Activated CD4-positive, alpha-beta T cell treated with anti-CD3 and anti-CD28 coated beads for 1 hour (primary cell): Measurements from ENCODE around the gene AQP7.
"Not testable (repeated sequence)": the region's sequence is repeated elsewhere in the genome, so short reads cannot be mapped to it uniquely, and the experiment has no call there.

Experiments
- DNase-seq: peaks from one replicate; pipeline ENCODE4 v3.0.0-alpha.2; 2020

Gene AQP7

DNA sequence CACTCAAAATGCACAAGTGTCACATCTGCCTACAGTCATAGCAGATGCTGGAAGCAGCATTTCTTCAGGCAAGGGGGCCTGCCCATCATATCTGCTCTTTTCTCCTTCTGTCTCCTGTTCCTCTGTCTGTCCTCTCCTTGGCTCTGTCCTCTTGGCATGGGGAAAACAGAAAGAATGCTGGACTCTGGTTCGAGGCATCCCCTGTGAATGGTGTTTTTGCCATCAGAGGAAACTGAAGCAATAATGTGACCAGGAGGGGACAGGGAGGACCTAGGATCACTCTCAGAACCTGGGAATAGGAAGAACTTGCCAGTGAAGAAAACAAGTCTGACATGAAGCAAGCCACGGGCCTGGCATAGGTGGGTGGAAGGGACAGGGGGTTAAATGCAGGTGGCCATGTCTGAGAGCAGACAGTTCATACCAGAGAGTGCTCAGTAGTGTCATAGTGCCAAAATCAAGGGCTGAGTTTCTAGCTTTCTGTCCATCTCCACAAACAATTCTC, 35.3 kb downstream of the AQP7 start:
- DNase-seq = no peak

DNA sequence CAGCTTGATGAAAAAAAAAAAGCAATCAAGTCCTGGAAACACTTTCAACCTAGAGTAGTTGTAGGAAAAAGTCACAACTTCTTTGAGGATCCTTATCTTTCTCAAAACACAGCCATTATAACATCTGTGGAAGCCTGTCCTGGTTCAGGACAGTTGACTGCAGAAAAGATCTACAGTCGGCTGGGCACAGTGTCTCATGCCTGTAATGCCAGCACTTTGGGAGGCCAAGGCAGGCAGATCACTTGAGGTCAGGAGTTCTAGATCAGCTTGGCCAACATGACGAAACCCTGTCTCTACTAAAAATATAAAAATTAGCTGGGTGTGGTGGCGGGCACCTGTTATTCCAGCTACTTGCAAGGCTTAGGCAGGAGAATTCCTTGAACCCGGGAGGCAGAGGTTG, 37.6 kb downstream of the AQP7 start:
- DNase-seq = not testable (repeated sequence)

DNA sequence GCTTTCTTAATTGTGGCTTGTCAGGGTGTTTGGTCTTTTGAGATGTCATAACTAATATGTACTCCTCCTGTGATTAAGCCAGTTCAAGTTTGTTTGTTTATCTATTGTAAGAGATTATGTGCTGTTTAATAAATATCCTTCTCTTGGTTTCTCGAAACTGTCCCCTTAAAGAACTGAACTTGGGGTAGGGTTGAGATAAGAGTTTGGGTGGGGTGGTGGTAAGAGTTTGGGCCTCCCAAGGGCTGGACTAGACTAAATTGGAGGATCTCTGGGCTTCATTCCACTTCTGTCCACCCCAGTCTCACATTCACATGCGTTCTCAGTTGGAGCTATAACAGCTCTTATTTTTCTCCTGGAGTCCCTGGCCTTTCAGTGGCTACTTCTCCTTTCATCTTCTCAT, 38.2 kb downstream of the AQP7 start:
- no peak for DNase-seq

DNA sequence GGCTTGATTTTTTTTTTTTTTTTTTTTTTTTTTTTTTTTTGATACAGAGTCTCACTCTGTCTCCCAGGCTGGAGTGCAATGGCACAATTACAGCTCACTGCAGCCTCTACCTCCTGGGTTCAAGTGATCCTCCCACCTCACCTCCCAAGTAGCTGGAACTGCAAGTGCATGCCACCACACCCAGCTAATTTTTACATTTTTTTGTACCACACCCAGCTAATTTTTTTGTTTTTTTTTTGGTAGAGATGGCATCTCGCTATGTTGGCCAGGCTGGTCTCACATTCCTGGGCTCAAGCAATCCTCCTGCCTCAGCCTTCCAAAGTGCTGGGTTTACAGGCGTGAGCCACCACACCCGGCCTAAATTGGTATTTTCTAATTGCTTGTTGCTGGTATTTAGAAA, 43.7 kb downstream of the AQP7 start:
- DNase-seq = not testable (repeated sequence)

DNA sequence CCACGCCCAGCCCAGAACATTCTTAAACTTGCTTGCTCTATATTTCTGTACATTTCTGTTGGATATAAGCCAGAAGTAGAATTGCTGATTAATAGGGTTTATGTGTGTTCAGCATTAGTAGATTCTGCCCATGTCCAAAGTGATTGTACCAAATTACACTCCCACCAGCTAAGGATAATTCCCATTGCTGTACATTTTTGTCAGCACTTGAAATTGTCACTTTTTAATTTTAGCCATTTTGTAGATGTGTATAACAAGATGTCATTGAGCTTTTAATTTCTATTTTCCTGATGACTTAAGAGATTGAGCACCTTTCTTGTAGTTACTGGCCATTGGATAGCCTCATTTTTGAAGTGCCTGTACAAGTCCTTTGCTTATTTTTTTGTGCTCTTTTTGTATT, 46.4 kb downstream of the AQP7 start:
- DNase-seq = no peak

DNA sequence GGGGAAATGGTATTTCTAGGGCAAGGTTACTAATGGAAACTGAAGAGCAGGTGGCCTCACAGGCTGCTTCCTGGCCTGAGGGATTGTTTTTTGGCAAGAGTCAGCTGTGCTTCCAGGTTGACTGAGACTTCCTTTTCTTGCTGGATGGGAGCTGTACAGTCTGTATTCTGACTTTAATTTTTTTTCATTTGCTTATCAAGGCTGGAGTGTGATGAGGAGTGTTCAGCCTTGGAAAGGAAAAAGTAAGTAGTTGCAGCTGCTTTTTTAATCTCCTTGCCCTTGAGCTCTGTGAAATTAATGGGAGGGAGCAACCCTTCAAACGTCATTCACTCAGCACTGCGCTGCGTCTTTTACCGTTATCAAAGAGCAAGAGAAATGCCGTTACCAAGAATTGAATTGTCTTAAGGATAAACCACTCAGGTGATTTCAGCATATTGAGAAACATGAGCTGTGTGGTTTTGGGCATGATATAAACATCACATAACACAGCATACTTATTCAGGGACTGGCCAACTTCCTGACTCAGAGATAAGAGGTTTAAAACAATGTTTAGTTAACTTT, 47.6 kb downstream of the AQP7 start:
- DNase-seq = no peak

DNA sequence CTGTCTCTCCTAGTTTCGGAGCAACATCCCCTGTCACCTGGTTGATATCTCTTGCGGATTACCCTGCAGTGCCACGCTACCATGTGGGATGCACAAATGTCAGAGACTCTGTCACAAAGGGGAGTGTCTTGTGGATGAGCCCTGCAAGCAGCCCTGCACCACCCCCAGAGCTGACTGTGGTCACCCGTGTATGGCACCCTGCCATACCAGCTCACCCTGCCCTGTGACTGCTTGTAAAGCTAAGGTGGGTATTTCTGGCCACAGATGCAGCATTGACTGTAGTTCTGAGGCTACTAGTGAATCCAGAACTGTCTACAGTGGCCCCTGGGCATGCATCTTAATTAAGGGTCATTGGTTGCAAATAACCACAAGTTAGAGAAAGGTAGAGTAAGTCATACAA, 50.8 kb downstream of the AQP7 start:
- DNase-seq = no peak

DNA sequence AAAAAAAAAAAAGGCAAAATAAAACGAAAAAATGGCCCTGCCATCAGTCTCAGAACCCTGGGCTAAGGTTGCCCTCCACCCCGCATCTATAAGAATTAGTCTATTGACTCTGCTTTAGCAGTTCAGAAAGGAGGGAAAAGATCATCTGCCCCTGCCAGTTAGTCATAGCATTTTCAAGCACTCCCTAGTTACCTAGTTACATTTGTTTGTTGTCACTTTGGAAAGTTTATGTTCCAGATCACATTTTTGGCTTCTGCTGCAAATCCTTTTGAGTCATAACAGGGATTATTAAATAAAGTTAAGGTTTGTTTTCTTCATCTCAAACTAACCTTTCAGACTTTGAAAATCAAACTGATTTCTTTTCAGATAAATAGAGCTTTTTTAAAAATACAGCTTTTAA, 52.1 kb downstream of the AQP7 start:
- no peak for DNase-seq

DNA sequence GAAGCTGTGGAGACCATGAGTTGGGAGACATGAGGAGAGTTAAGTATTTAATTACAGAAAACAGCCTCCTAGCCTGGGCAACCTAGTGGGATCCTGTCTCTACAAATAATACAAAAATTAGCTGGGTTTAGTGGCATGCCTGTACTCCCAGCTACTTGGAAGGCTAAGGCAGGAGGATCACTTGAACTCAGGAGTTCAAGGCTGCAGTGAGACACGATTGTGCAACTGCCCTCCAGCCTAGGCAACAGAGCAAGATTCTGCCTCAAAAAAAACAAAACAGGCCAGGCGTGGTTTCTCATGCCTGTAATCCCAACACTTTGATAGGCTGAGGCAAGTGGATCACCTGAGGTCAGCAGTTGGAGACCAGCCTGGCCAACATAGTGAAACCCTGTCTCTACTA, 52.6 kb downstream of the AQP7 start:
- DNase-seq = no peak

DNA sequence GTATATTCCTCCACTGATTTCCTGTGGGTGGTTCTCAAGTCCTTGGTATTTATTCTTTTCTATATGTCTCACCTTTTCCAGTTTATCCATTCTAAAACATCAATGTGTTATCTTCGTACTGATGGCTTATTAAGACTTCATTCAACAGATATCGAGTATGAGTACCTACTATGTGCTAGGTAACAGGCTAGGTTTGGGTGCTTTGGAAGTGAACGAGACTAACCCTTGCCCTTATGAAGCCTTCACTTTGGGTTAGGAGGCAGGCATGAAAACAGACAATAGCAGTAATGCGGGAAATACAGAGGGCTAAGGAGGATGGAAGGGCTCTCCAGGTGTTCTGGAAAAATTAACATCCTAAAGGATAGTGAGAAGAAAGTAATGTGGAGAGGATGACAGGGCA, 53.4 kb downstream of the AQP7 start:
- no peak for DNase-seq

DNA sequence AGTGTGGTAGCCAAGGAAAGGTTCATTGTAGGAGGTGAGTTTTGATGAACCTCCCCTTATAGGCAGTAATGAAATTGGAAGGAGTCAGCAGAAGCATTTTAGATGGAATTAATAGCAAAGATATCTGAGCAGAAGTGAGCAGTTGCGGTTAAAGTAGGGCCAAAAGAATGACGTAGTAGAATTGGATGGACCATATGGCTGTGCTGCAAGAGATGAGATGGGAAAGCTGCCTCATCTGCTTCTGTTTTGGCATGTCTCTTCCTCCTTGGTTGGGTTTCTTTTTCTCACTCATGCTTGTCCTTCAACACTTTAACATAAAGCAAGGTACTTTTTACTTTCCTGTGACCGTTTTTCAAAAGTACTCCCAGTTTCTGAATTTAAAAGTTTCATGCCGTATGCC, 55.8 kb downstream of the AQP7 start:
- DNase-seq = no peak

DNA sequence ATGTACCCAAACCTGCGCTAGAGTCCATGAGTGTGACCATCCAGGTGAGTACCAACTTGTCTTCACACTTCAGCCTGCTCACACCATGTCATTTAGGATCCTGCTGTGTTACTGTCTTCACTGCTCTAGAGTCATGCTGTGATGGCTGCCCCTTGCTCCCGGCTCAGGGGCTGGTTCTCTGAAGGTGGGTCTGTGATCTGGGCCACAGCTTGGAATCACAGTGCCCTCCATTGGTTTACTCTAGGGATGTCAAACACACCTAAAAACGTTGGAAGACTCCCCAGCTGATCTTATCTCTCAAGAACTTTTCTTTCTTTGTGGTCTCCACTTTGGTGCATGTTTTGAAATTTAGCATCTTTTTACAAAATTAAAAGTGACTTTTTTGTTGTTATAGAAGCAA, 58.2 kb downstream of the AQP7 start:
- DNase-seq = no peak

DNA sequence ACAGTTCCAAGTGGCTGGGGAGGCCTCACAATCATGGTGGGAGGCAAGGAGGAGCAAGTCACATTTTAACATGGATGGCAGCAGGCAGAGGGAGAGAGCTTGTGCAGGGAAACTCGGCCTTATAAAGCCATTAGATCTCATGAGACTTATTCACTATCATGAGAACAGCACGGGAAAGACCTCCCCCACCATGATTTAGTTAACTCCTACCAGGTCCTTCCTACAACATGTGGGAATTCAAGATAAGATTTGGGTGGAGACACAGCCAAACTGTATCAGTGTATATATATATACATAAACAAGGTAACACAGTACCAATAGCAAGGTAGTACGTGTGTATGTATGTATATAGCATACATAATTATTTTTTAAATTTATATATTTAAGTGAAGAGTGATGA, 61.2 kb downstream of the AQP7 start:
- no peak for DNase-seq

DNA sequence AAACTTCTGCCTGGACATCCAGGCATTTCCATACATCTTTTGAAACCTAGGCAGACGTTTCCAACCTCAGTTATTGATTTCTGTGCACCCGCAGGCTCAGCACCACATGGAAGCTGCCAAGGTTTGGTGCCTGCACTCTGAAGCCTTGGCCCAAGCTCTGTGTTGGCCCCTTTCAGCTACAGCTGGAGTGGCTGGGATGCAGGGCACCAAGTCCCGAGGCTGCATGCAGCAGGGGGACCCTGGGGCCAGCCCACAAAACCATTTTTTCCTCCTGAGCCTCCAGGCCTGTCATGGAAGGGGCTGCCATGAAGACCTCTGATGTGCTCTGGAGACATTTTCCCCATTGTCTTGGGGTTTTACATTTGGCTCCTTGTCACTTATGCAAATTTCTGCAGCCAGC, 62.2 kb downstream of the AQP7 start:
- no peak for DNase-seq
